HCT116 (cell line): ENCODE results near the gene COL16A1. TPM values are rescaled to one million over a fixed set of nuclear protein-coding genes. Genes with fewer than 3 reads are reported as not detected.

ENCODE experiments used
- ATAC-seq: fragments of 200-7000 bp; cut with Tn5 transposase; 2 replicates; pipeline ENCODE4 v1.9.1; 2020; ENCODE audit warnings: mild to moderate bottlenecking, moderate library complexity
- BruUV-seq: library from RNA; stranded (reverse); fragments of 400-500 nt; replicated peaks from 2 replicates; lab custom pipeline; 2021; lab: Mats Ljungman, UMichigan
- CTCF ChIA-PET: fragments of 300-600 bp; sonication (Branson Sonifier 250); formaldehyde crosslinking; loops from one replicate; lab custom pipeline; 2021; ENCODE audit warnings: antibody characterized with exemption; lab: Charles Lee
- POLR2A ChIA-PET: fragments of 300-600, 350-600 bp; sonication (Branson Sonifier 250); formaldehyde crosslinking; loops from one replicate; lab custom pipeline; 2021; ENCODE audit warnings: antibody characterized with exemption; lab: Charles Lee
- RAD21 ChIA-PET, 2 experiments: fragments of 300-600 bp; sonication (Branson Sonifier 250); formaldehyde crosslinking; loops; one replicate each; lab custom pipeline; 2023; ENCODE audit warnings: low total read pairs in 2 of 2; ENCODE audit not compliant: uncharacterized antibody in 2 of 2, unreplicated experiment in 2 of 2, low non-redundant PET in 1 of 2; lab: Charles Lee
- DNase-seq: peaks from one replicate; pipeline ENCODE4 v3.0.0-alpha.2; 2010; ENCODE audit warnings: low read depth, low spot score
- H2AFZ ChIP-seq: fragments of 200-600 bp; shearing (Covaris generic), sonication (generic); 2 replicates; pipeline ENCODE4 v1.6.1; 2017; ENCODE audit warnings: low read depth, mixed run types, mixed read lengths, antibody characterized with exemption, low read length; ENCODE audit not compliant: poor library complexity, severe bottlenecking
- H3K27ac ChIP-seq: 2 replicates; pipeline ENCODE4 v1.5.1; 2012; ENCODE audit warnings: low read depth, low read length
- H3K27me3 ChIP-seq: fragments of 200-600 bp; sonication (generic); 2 replicates; pipeline ENCODE4 v1.6.1; 2016; ENCODE audit warnings: mixed run types, low read length, mixed read lengths; ENCODE audit not compliant: insufficient read depth
- H3K36me3 ChIP-seq, 2 experiments: fragments of 200-500 bp in 1 of 2; fragments of 200-600 bp in 1 of 2; sonication (Bioruptor generic) in 1 of 2; sonication (generic) in 1 of 2; 2 replicates each; pipeline versions ENCODE4 v1.5.1 to v1.6.1; 2014 to 2016; ENCODE audit warnings: low read length in 2 of 2, inconsistent platforms in 1 of 2, mixed read lengths in 1 of 2, mixed run types in 1 of 2; ENCODE audit not compliant: insufficient read depth in 2 of 2, control insufficient read depth in 1 of 2
- H3K4me1 ChIP-seq, 2 experiments: fragments of 200-600 bp in 1 of 2; sonication (generic) in 1 of 2; 2 replicates each; pipeline versions ENCODE4 v1.5.1 to v1.6.1; 2012 to 2017; ENCODE audit warnings: low read length in 2 of 2, inconsistent platforms in 1 of 2, mild to moderate bottlenecking in 1 of 2, mixed read lengths in 1 of 2, mixed run types in 1 of 2, moderate library complexity in 1 of 2; ENCODE audit not compliant: insufficient read depth in 2 of 2, control insufficient read depth in 1 of 2
- H3K4me2 ChIP-seq: fragments of 200-600 bp; sonication (generic); 2 replicates; pipeline ENCODE4 v1.6.1; 2017; ENCODE audit warnings: mixed run types, low read length, mixed read lengths
- H3K4me3 ChIP-seq, 2 experiments: fragments of 200-600 bp in 1 of 2; sonication (generic) in 1 of 2; replicated peaks in 1 of 2; 2 replicates each; pipeline ENCODE4 v1.5.1; 2011 to 2016; ENCODE audit warnings: low read length in 2 of 2, control low read depth in 1 of 2, low read depth in 1 of 2, mild to moderate bottlenecking in 1 of 2, mixed read lengths in 1 of 2, mixed run types in 1 of 2
- H3K79me2 ChIP-seq: fragments of 200-600 bp; sonication (generic); 2 replicates; pipeline ENCODE4 v1.6.1; 2017; ENCODE audit warnings: mild to moderate bottlenecking, mixed run types, low read length, moderate library complexity, mixed read lengths; ENCODE audit not compliant: insufficient read depth
- H3K9ac ChIP-seq: fragments of 200-600 bp; sonication (generic); 2 replicates; pipeline ENCODE4 v1.6.1; 2016; ENCODE audit warnings: low read length, mixed read lengths
- H3K9me2 ChIP-seq: fragments of 200-600 bp; sonication (generic), shearing (Covaris generic); 2 replicates; pipeline ENCODE4 v1.6.1; 2017; ENCODE audit warnings: mixed run types, mild to moderate bottlenecking, moderate library complexity; ENCODE audit not compliant: insufficient read depth
- H3K9me3 ChIP-seq, 2 experiments: fragments of 200-500 bp in 1 of 2; fragments of 200-600 bp in 1 of 2; sonication (Bioruptor generic) in 1 of 2; sonication (generic) in 1 of 2; 2 replicates each; pipeline ENCODE4 v1.6.1; 2014 to 2017; ENCODE audit warnings: low read length in 2 of 2, mixed read lengths in 2 of 2, inconsistent platforms in 1 of 2, low read depth in 1 of 2, mild to moderate bottlenecking in 1 of 2, mixed run types in 1 of 2, moderate library complexity in 1 of 2; ENCODE audit not compliant: control insufficient read depth in 1 of 2, insufficient read depth in 1 of 2
- H4K20me1 ChIP-seq: fragments of 200-600 bp; sonication (generic), shearing (Covaris generic); 2 replicates; pipeline ENCODE4 v1.6.1; 2017; ENCODE audit warnings: mixed run types, mild to moderate bottlenecking, moderate library complexity; ENCODE audit not compliant: insufficient read depth
- ATF3 ChIP-seq: IDR thresholded peaks from 2 replicates; pipeline ENCODE4 v1.6.1; 2012
- CTCF ChIP-seq, 3 experiments: fragments of 200-600 bp in 1 of 3; sonication (generic) in 1 of 3; IDR thresholded peaks in 2 of 3; conservative IDR thresholded peaks in 1 of 3; 2 replicates each; pipeline ENCODE4 v1.5.1; 2012 to 2017; ENCODE audit warnings: low read depth in 2 of 3, low read length in 2 of 3, antibody characterized with exemption in 1 of 3, borderline replicate concordance in 1 of 3, control low read depth in 1 of 3, mild to moderate bottlenecking in 1 of 3, mixed read lengths in 1 of 3, mixed run types in 1 of 3, moderate library complexity in 1 of 3; ENCODE audit not compliant: insufficient read depth in 1 of 3
- EZH2 ChIP-seq: fragments of 200-600 bp; sonication (generic); IDR thresholded peaks from 2 replicates; pipeline ENCODE4 v1.6.1; 2017; ENCODE audit warnings: antibody characterized with exemption, mixed run types
- JUND ChIP-seq: IDR thresholded peaks from 2 replicates; pipeline ENCODE4 v1.6.1; 2012
- POLR2A ChIP-seq: IDR thresholded peaks from 2 replicates; pipeline ENCODE4 v1.7.0; 2011; ENCODE audit warnings: borderline replicate concordance; ENCODE audit not compliant: insufficient read depth, insufficient read length; ENCODE audit errors: extremely low read depth
- RAD21 ChIP-seq: IDR thresholded peaks from 2 replicates; pipeline ENCODE4 v1.6.1; 2012; ENCODE audit warnings: low read depth, mild to moderate bottlenecking
- YY1 ChIP-seq: IDR thresholded peaks from 2 replicates; pipeline ENCODE4 v1.6.1; 2011; ENCODE audit warnings: low read length, low read depth, moderate library complexity, mild to moderate bottlenecking; ENCODE audit not compliant: insufficient replicate concordance; ENCODE audit errors: extremely low read depth
- intact Hi-C: fragments of 100-400 bp; cut with micrococcal nuclease; formaldehyde crosslinking; loops from 2 replicates; pipeline ENCODE4 v1.10.0; 2022
- total RNA-seq: library from RNA; stranded (reverse); gene quantifications from one replicate; pipeline ENCODE4 v1.2.1, GENCODE V29; 2021; ENCODE audit not compliant: unreplicated experiment

COL16A1 gene
- total RNA-seq, 1 experiment from 2014 or later = 2.2 TPM

- peaks cover 6 to 12% of the 10 kb centered on the region in 2 experiments; a peak in 3 of 4 replicates for H3K4me1 ChIP-seq
- TF ChIP-seq JUND = no peak
- TF ChIP-seq, all 23 proteins: peak for 0
- Histone ChIP-seq H2AFZ (no peak overlapping the region), H3K9me2 (no peaks in the 10 kb centered on the region), H3K36me3 (no peaks in the 10 kb centered on the region), H3K9me3 (no peaks in the 10 kb centered on the region), H3K27ac (no peak overlapping the region), H3K27me3 (no peaks in the 10 kb centered on the region), H4K20me1 (no peaks in the 10 kb centered on the region), H3K4me3 (no peak overlapping the region), H3K79me2 (no peaks in the 10 kb centered on the region), H3K4me2 (no peak overlapping the region), H3K9ac (no peak overlapping the region)
- ChIA-PET POLR2A (interaction anchor here (1.5 kb wide), 1 partner anchor 83 kb away, joined by 3 read pairs; no protein-coding TSS in a partner anchor), RAD21 (no interaction called here), CTCF (interaction anchor here (1.3 kb wide), 1 partner anchor 38 kb away, joined by 4 read pairs; no protein-coding TSS in a partner anchor)
- no peak for ATAC-seq
- DNase-seq = no peak
- no TSS peak for BruUV-seq
- intact Hi-C loops = no loop called here
These were observed 49.2 kb upstream of the COL16A1 start for GRCh38 chr1:31752952-31753475.

- ChIA-PET CTCF (no interaction called here), RAD21 (interaction anchor here in 1 of 2 experiments (0.6 kb wide), 1 partner anchor 1748 kb away, joined by 4 read pairs; no protein-coding TSS in a partner anchor), POLR2A (no interaction called here)
- H3K4me2 ChIP-seq = no peak overlapping the region
- H2AFZ ChIP-seq = no peak overlapping the region
- intact Hi-C loops = no loop called here
- no peak for ATAC-seq
- no peaks in the 10 kb centered on the region for H3K79me2 ChIP-seq
- H3K27me3 ChIP-seq = no peaks in the 10 kb centered on the region
- no peaks in the 10 kb centered on the region for H3K36me3 ChIP-seq
- TF ChIP-seq YY1 (no peak), ATF3 (no peak), RAD21 (no peak), EZH2 (no peak), CTCF (IDR thresholded peaks at IDR 0.05 in 2 of 3, conservative IDR thresholded peaks at IDR 0.05 in 1 of 3; ENCODE audit: borderline replicate concordance in 1 of 3, insufficient read depth in 1 of 3, low read depth in 2 of 3, low read length in 2 of 3) (no peak), JUND (no peak), POLR2A (no peak)
- no peaks in the 10 kb centered on the region for H3K9me2 ChIP-seq
- H3K9ac ChIP-seq = no peak overlapping the region
- no peak overlapping the region for H3K4me3 ChIP-seq
- no peak overlapping the region for H3K27ac ChIP-seq
- DNase-seq = no peak
- no peaks in the 10 kb centered on the region for H3K9me3 ChIP-seq
- peaks cover 6 to 12% of the 10 kb centered on the region in 2 experiments; a peak in 3 of 4 replicates for H3K4me1 ChIP-seq
- no TSS peak for BruUV-seq
- no peaks in the 10 kb centered on the region for H4K20me1 ChIP-seq
These were observed 48.4 kb upstream of the COL16A1 start for GRCh38 chr1:31752258-31752657.
